Stimulated activated CD4-positive, alpha-beta T cell treated with anti-CD3 and anti-CD28 coated beads, Interleukin-1b, Interleukin-23, amount 100 ng/mL, for 48 hours (primary cell): ENCODE results near the gene ABHD17C.
"Not testable (repeated sequence)": the region's sequence is repeated elsewhere in the genome, so short reads cannot be mapped to it uniquely, and the experiment has no call there.

Experiments
- DNase-seq: peaks from one replicate; pipeline ENCODE4 v3.0.0-alpha.2; 2020

ABHD17C gene

GRCh38 chr15:80695099-80695910 is at the start of gene ABHD17C:
ABHD17C (plus strand) TSS chr15:80695310; CDS start chr15:80695430, 120 bp downstream.
- DNase-seq = peak; percentile 41

GRCh38 chr15:80645494-80646065 is 49.5 kb upstream of the ABHD17C start:
- no peak for DNase-seq

- DNase-seq = not testable (repeated sequence)
Measured at GRCh38 chr15:80647424-80647823, 47.7 kb upstream of the ABHD17C start.

- no peak for DNase-seq
Measured at GRCh38 chr15:80654299-80654698, 40.8 kb upstream of the ABHD17C start.

GRCh38 chr15:80659375-80659774 is 35.7 kb upstream of the ABHD17C start:
- DNase-seq = no peak

GRCh38 chr15:80660119-80660518 is 35.0 kb upstream of the ABHD17C start:
- DNase-seq = no peak

GRCh38 chr15:80662129-80662528 is 33.0 kb upstream of the ABHD17C start:
- no peak for DNase-seq

- no peak for DNase-seq
Measured at GRCh38 chr15:80662757-80663553, 32.2 kb upstream of the ABHD17C start.

- no peak for DNase-seq
Measured at GRCh38 chr15:80665151-80665550, 30.0 kb upstream of the ABHD17C start.

- DNase-seq = no peak
Measured at GRCh38 chr15:80667936-80668335, 27.2 kb upstream of the ABHD17C start.

GRCh38 chr15:80668546-80669236 is 26.4 kb upstream of the ABHD17C start:
- DNase-seq = no peak

- DNase-seq = no peak
Measured at GRCh38 chr15:80669663-80670273, 25.3 kb upstream of the ABHD17C start.

- no peak for DNase-seq
Measured at GRCh38 chr15:80673561-80674244, 21.4 kb upstream of the ABHD17C start.

GRCh38 chr15:80674245-80674614 is 20.9 kb upstream of the ABHD17C start:
- no peak for DNase-seq

- no peak for DNase-seq
Measured at GRCh38 chr15:80677041-80677440, 18.1 kb upstream of the ABHD17C start.

GRCh38 chr15:80679167-80679803 is 15.8 kb upstream of the ABHD17C start:
- DNase-seq = no peak

- no peak for DNase-seq
Measured at GRCh38 chr15:80679804-80680175, 15.3 kb upstream of the ABHD17C start.

GRCh38 chr15:80682201-80682600 is 12.9 kb upstream of the ABHD17C start:
- no peak for DNase-seq

- DNase-seq = no peak
Measured at GRCh38 chr15:80684697-80685096, 10.4 kb upstream of the ABHD17C start.

- DNase-seq = no peak
Measured at GRCh38 chr15:80685628-80686027, 9.5 kb upstream of the ABHD17C start.

- no peak for DNase-seq
Measured at GRCh38 chr15:80689294-80689693, 5.8 kb upstream of the ABHD17C start.

- DNase-seq = no peak
Measured at GRCh38 chr15:80689716-80690115, 5.4 kb upstream of the ABHD17C start.
